Measurements from ENCODE around the gene ACP1.

DNA sequence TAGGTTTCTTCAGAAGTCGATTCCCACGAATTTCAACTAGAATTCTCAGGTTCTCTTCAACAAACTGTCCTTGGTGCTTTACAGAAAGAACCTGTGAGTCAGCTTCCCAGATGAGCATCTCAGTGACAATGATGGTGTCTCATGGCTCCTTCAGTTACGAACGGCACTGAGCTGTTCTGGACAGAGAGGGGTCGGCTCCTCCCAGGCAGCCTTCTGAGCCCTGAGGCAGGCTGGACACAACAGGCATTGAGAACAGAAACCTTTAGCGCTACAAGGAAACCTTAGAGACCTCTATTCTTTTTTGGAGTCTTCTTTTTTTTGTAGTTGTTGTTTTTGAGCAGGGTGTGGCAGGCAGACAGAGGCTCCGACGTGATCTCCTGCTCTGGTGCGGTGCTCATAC is 58.3 kb downstream of the ACP1 start:
- TF ChIP-seq, protein P1, sequence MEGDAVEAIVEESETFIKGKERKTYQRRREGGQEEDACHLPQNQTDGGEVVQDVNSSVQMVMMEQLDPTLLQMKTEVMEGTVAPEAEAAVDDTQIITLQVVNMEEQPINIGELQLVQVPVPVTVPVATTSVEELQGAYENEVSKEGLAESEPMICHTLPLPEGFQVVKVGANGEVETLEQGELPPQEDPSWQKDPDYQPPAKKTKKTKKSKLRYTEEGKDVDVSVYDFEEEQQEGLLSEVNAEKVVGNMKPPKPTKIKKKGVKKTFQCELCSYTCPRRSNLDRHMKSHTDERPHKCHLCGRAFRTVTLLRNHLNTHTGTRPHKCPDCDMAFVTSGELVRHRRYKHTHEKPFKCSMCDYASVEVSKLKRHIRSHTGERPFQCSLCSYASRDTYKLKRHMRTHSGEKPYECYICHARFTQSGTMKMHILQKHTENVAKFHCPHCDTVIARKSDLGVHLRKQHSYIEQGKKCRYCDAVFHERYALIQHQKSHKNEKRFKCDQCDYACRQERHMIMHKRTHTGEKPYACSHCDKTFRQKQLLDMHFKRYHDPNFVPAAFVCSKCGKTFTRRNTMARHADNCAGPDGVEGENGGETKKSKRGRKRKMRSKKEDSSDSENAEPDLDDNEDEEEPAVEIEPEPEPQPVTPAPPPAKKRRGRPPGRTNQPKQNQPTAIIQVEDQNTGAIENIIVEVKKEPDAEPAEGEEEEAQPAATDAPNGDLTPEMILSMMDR (IDR thresholded peaks at IDR 0.05) = no peak
- TF ChIP-seq POLR2AphosphoS5 (IDR thresholded peaks at IDR 0.05) (no peak), POLR2A (IDR thresholded peaks at IDR 0.05) (no peak)

Data from upper lobe of left lung (tissue), 4 donors.